GM18499 (cell line): ENCODE measurements around the gene UTP4.
"Not testable (repeated sequence)": the region's sequence is repeated elsewhere in the genome, so short reads cannot be mapped to it uniquely, and the experiment has no call there.

Experiments used
- ATAC-seq: cut with Tn5 transposase; IDR thresholded peaks from one replicate; pipeline ENCODE4 v1.9.1; 2021; ENCODE audit warnings: moderate number of reproducible peaks; ENCODE audit not compliant: insufficient read depth, unreplicated experiment

Gene UTP4

DNA sequence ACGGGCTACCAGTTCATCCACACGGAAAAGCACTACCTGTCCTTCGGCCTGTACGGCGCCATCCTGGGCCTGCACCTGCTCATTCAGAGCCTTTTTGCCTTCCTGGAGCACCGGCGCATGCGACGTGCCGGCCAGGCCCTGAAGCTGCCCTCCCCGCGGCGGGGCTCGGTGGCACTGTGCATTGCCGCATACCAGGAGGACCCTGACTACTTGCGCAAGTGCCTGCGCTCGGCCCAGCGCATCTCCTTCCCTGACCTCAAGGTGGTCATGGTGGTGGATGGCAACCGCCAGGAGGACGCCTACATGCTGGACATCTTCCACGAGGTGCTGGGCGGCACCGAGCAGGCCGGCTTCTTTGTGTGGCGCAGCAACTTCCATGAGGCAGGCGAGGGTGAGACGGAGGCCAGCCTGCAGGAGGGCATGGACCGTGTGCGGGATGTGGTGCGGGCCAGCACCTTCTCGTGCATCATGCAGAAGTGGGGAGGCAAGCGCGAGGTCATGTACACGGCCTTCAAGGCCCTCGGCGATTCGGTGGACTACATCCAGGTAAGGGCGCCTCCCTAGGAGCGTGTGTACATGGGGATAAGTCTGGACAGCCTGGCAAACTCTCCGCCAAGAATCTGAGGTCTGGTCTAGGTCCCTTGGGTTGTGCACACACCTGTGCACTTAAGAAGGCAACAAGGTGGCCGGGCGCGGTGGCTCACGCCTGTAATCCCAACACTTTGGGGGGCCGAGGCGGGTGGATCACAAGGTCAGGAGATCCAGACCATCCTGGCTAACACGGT lies 22.8 kb upstream of the UTP4 start:
- ATAC-seq = no peak

- ATAC-seq = no peak
These were observed 22.0 kb upstream of the UTP4 start for GRCh38 chr16:69110406-69110805.

DNA sequence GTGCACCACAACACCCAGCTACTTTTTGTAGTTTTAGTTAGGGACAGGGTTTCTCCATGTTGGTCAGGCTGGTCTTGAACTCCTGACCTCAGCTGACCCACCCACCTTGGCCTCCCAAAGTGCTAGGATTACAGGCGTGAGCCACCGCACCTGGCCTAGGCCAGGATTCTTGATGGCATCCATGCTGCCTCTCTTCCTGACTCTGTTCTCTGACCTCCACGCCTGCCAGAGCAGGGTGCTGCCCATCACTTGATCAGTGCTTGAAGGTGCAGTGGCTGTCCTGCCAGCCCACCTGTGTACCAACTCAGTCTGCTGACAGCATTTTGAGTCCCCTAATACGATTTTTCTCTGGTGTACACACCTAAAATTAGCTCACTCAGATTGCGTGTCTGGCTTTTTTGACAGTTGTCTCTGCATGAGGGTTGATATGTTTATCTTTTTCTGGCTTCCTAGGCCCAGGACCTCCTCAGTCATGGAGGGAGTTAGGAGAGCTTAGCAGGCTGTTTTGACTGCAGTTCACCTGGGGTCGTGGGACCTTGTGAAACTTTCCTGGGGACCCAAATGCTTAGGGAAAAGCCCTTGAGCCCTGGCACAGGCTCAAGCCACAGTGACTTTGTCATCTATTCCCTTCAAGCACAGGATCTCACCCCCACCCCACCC lies 21.1 kb upstream of the UTP4 start:
- ATAC-seq = no peak

DNA sequence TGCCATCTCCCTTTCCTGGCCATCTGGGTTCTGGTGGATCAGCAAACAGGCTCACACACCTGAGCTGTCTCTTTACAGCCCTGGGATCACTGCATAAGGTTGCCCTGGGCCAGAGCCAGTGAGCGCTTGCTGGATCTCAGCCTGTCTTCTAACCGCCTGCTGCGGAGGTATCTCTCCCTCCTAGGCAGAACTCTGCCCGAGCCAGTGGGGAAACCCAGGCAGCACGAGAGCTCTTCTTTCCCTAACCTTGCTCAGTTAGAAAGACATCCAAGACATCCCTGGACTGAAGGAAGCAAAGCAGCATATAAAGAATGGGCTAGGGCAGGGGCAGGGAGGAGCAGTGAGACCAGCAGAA lies 20.6 kb upstream of the UTP4 start:
- ATAC-seq = no peak

- ATAC-seq = no peak
These were observed 19.9 kb upstream of the UTP4 start for GRCh38 chr16:69112285-69113129.

- no peak for ATAC-seq
These were observed 19.2 kb upstream of the UTP4 start for GRCh38 chr16:69113216-69113615.

DNA sequence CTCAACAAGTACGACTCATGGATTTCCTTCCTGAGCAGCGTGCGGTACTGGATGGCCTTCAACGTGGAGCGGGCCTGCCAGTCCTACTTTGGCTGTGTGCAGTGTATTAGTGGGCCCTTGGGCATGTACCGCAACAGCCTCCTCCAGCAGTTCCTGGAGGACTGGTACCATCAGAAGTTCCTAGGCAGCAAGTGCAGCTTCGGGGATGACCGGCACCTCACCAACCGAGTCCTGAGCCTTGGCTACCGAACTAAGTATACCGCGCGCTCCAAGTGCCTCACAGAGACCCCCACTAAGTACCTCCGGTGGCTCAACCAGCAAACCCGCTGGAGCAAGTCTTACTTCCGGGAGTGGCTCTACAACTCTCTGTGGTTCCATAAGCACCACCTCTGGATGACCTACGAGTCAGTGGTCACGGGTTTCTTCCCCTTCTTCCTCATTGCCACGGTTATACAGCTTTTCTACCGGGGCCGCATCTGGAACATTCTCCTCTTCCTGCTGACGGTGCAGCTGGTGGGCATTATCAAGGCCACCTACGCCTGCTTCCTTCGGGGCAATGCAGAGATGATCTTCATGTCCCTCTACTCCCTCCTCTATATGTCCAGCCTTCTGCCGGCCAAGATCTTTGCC lies 18.0 kb upstream of the UTP4 start:
- ATAC-seq = no peak

- no peak for ATAC-seq
These were observed 17.5 kb upstream of the UTP4 start for GRCh38 chr16:69114976-69115355.

GRCh38 chr16:69115361-69115760 lies 17.1 kb upstream of the UTP4 start:
- no peak for ATAC-seq

DNA sequence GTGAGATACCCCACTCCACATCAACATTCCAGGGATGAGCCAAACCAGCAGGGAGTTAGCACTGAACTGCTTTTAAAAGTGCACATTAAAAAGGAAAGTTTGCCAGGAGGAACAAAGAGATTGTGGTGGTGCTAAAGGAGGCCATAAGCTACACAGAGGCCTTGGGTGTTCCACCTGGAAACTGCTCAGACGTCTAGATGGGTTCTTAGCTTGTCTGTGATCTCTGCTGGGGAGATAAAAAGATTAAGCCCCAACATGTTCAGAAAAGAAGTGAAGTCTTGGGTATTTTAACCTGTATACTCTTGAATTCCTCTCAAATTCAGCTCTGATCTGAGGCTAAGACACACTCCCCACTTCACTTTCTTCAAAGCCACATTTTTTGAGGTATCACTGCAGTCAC lies 16.6 kb upstream of the UTP4 start:
- no peak for ATAC-seq

DNA sequence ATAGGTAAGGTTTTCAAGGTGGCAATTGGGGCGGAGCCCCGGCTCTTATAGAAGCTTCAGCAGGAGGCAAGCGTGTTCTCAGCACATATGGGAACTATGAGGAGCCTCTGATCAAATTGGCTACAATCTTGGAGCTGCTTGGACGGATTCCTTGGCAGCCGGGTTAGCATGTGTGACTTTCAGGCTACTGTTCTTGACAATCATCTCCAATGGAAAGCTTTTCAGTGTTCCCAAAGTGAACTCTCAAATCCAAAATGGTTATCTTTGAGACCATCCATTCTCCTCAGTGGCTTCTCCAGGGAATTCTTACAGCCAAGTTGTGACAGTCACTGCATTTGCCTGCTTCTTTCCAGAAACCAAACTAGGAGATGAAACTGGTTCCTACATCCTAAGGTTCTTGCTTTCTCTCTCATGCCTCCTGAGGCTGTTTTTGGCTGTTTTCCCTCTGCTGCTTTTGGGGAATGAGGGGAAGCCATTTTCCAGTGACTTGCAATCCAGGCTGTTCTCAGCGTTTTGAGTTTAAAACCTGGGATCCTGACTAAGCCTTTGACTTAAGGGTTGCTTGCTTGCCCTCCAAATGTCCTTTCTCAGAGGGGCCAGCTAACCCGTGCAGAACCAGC lies 16.1 kb upstream of the UTP4 start:
- ATAC-seq = no peak

GRCh38 chr16:69116906-69117305 lies 15.5 kb upstream of the UTP4 start:
- ATAC-seq = no peak

- ATAC-seq = no peak
These were observed 14.0 kb upstream of the UTP4 start for GRCh38 chr16:69118468-69118867.

- ATAC-seq = no peak
These were observed 13.5 kb upstream of the UTP4 start for GRCh38 chr16:69118994-69119393.

- ATAC-seq = no peak
These were observed 12.9 kb upstream of the UTP4 start for GRCh38 chr16:69119536-69119935.

DNA sequence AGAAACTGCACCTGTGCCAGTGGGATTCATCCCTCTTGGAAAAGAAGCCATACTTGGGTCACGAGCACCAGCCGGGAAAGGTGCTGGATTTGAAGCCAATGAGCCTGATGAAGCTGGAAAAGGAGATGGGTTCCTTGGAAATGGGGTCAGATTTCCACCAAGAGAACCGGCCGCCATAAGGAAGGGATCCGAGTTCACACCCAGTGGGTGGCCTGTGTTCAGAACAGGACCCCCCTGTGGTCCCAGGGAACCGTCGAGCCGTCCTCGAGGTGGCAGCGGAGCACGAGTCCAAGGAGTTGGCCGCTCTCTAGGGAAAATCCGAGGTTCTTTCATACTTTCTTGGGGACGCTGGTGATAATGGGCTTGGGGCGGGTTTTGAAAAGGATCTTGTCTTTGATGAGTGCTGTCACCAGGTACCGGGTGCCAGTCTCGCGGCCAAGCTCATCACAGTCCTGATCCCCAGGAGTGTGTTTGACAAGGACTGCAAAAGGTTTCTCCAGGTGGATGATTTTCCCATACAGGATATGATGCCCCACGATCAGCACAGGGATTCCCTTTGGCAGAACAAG lies 12.3 kb upstream of the UTP4 start:
- no peak for ATAC-seq

- no peak for ATAC-seq
These were observed 8.5 kb upstream of the UTP4 start for GRCh38 chr16:69123910-69124309.

GRCh38 chr16:69124406-69124805 lies 8.0 kb upstream of the UTP4 start:
- ATAC-seq = not testable (repeated sequence)

- not testable (repeated sequence) for ATAC-seq
These were observed 7.5 kb upstream of the UTP4 start for GRCh38 chr16:69124961-69125360.

DNA sequence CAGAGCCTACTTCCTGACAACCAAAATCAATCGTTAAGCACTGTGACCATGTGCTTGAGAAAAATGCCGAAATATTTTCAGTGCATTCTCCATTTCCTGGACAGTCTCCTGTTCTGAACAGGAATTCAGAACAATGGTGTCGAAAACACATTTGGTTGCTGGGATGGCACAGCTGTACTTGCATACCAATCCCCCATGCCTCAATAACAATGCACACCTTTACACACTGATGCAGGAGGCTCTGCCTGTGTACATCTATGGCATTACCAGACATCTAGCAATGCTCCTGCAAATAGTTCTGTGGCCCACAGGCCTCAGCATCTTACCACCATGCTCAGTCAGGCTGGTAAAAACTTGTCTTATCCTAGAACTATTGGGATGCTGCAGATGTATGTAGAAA lies 6.2 kb upstream of the UTP4 start:
- ATAC-seq = no peak
